ENCODE measurements around the gene MARCHF10. TPM values are rescaled to one million over a fixed set of nuclear protein-coding genes. Genes with fewer than 3 reads are reported as not detected.

MARCHF10 gene
- total RNA-seq, 2 experiments from 2014 or later: not detected

- no peak for DNase-seq (ENCODE audit: low spot score)
- Histone ChIP-seq H3K4me3 (ENCODE audit: low read depth, low read length, poor library complexity, severe bottlenecking) (no peak overlapping the region), H3K27ac (ENCODE audit: low read depth, low read length, poor library complexity, severe bottlenecking) (no peak overlapping the region), H3K4me1 (ENCODE audit: insufficient read depth, low read length, poor library complexity, severe bottlenecking) (no peaks in the 10 kb centered on the region), H3K79me2 (ENCODE audit: insufficient read depth, low read depth, low read length) (no peaks in the 10 kb centered on the region), H4K20me1 (ENCODE audit: insufficient read depth, low read length) (no peaks in the 10 kb centered on the region), H2AFZ (ENCODE audit: low read length) (no peak overlapping the region), H3K36me3 (ENCODE audit: insufficient read depth, low read length) (no peaks in the 10 kb centered on the region), H3K4me2 (ENCODE audit: low read length) (no peak overlapping the region), H3K9me2 (ENCODE audit: insufficient read depth, low read length) (no peaks in the 10 kb centered on the region), H3K9me3 (ENCODE audit: low read length) (no peaks in the 10 kb centered on the region)
- ChIA-PET POLR2A (no interaction called here), CTCF (ENCODE audit: unreplicated experiment) (no interaction called here)
- TF ChIP-seq CTCF (conservative IDR thresholded peaks at IDR 0.05; ENCODE audit: low read length) (no peak), EZH2phosphoT487 (IDR thresholded peaks at IDR 0.05; ENCODE audit: borderline replicate concordance, low read depth, low read length) (no peak)
- intact Hi-C loops (cut with micrococcal nuclease; ENCODE audit: unreplicated experiment): no loop called here
- no TSS peak for BruUV-seq (replicated peaks)
These were observed 62.3 kb downstream of the MARCHF10 start for GRCh38 chr17:62745806-62746205.

GRCh38 chr17:62744259-62744658 is 63.9 kb downstream of the MARCHF10 start:
- H3K27ac ChIP-seq (ENCODE audit: low read depth, low read length, poor library complexity, severe bottlenecking): no peak overlapping the region
- H3K36me3 ChIP-seq (ENCODE audit: insufficient read depth, low read length): no peaks in the 10 kb centered on the region
- no peaks in the 10 kb centered on the region for H3K79me2 ChIP-seq (ENCODE audit: insufficient read depth, low read depth, low read length)
- intact Hi-C loops (cut with micrococcal nuclease; ENCODE audit: unreplicated experiment): no loop called here
- no peak overlapping the region for H3K4me2 ChIP-seq (ENCODE audit: low read length)
- no peak overlapping the region for H2AFZ ChIP-seq (ENCODE audit: low read length)
- H3K9me2 ChIP-seq (ENCODE audit: insufficient read depth, low read length): no peaks in the 10 kb centered on the region
- POLR2A ChIA-PET: no interaction called here
- DNase-seq (ENCODE audit: low spot score): no peak
- H3K9me3 ChIP-seq (ENCODE audit: low read length): no peaks in the 10 kb centered on the region
- CTCF ChIA-PET (ENCODE audit: unreplicated experiment): no interaction called here
- H3K4me1 ChIP-seq (ENCODE audit: insufficient read depth, low read length, poor library complexity, severe bottlenecking): no peaks in the 10 kb centered on the region
- no peak for TF ChIP-seq EZH2phosphoT487 (IDR thresholded peaks at IDR 0.05; ENCODE audit: borderline replicate concordance, low read depth, low read length)
- TF ChIP-seq CTCF (conservative IDR thresholded peaks at IDR 0.05; ENCODE audit: low read length): no peak
- no peaks in the 10 kb centered on the region for H4K20me1 ChIP-seq (ENCODE audit: insufficient read depth, low read length)
- no TSS peak for BruUV-seq (replicated peaks)
- no peak overlapping the region for H3K4me3 ChIP-seq (ENCODE audit: low read depth, low read length, poor library complexity, severe bottlenecking)

GRCh38 chr17:62741290-62741689 is 66.8 kb downstream of the MARCHF10 start:
- no peaks in the 10 kb centered on the region for H3K9me3 ChIP-seq (ENCODE audit: low read length)
- no TSS peak for BruUV-seq (replicated peaks)
- H4K20me1 ChIP-seq (ENCODE audit: insufficient read depth, low read length): no peaks in the 10 kb centered on the region
- H3K9me2 ChIP-seq (ENCODE audit: insufficient read depth, low read length): no peaks in the 10 kb centered on the region
- ChIA-PET POLR2A (no interaction called here), CTCF (ENCODE audit: unreplicated experiment) (no interaction called here)
- no peaks in the 10 kb centered on the region for H3K4me1 ChIP-seq (ENCODE audit: insufficient read depth, low read length, poor library complexity, severe bottlenecking)
- H3K27ac ChIP-seq (ENCODE audit: low read depth, low read length, poor library complexity, severe bottlenecking): no peak overlapping the region
- DNase-seq (ENCODE audit: low spot score): no peak
- intact Hi-C loops (cut with micrococcal nuclease; ENCODE audit: unreplicated experiment): no loop called here
- H3K4me2 ChIP-seq (ENCODE audit: low read length): no peak overlapping the region
- no peak overlapping the region for H2AFZ ChIP-seq (ENCODE audit: low read length)
- no peak overlapping the region for H3K4me3 ChIP-seq (ENCODE audit: low read depth, low read length, poor library complexity, severe bottlenecking)
- H3K36me3 ChIP-seq (ENCODE audit: insufficient read depth, low read length): no peaks in the 10 kb centered on the region
- no peak for TF ChIP-seq CTCF (conservative IDR thresholded peaks at IDR 0.05; ENCODE audit: low read length)
- H3K79me2 ChIP-seq (ENCODE audit: insufficient read depth, low read depth, low read length): no peaks in the 10 kb centered on the region
